Measurements from ENCODE around the gene IRF7. TPM values are rescaled to one million over a fixed set of nuclear protein-coding genes. Genes with fewer than 3 reads are reported as not detected.

Gene IRF7
- total and polyA plus RNA-seq, 2 donors (not counting 3 experiments of a cell fraction or from before 2014, with no cell fraction given): 12.6 to 14.7 TPM

GRCh38 chr11:575996-576768 lies 39.6 kb downstream of the IRF7 start, which contains the start of gene PHRF1:
PHRF1 (plus strand) TSS chr11:576470; CDS start chr11:581513, 5,043 bp downstream.
- H3K9ac ChIP-seq (replicated peaks; ENCODE audit: extremely low read depth, insufficient read depth, low read length): peak within 1 kb of the TSS; percentile 100
- H3K27ac ChIP-seq (ENCODE audit: insufficient read depth, low read depth, low read length): peak within 1 kb of the TSS; percentile 98
- no peaks in the 10 kb centered on the region for H4K20me1 ChIP-seq (replicated peaks; ENCODE audit: control insufficient read depth, extremely low read depth, insufficient read depth, low read length)
- ChIA-PET CTCF (interaction anchor here (0.7 to 1.8 kb wide), 7 partner anchors 12 to 199 kb away, joined by 3 to 7 read pairs (median 4); partner anchors contain the start of gene HRAS), POLR2A (interaction anchor here (0.7 kb wide), 1 partner anchor 172 kb away, joined by 3 read pairs; the partner anchor contains the start of gene TALDO1)
- dilution Hi-C loops (cut with MboI; ENCODE audit: extremely low pct_ligation_motif_present, low sequenced_read_pairs): no loop called here
- no TSS peak for BruUV-seq (replicated peaks)
- peaks cover 8 to 10% of the 10 kb centered on the region in 2 experiments for H3K27me3 ChIP-seq (ENCODE audit: control insufficient read depth in 2 of 2, insufficient read depth in 2 of 2, low read length in 2 of 2)
- intact Hi-C loops (cut with micrococcal nuclease): loop anchor here (5.0 kb wide), 1 partner anchor 36 kb away; no protein-coding TSS in a partner anchor
- H3K4me2 ChIP-seq (ENCODE audit: insufficient read depth, low read length): peak within 1 kb of the TSS; percentile 94
- no peaks in the 10 kb centered on the region for H3K36me3 ChIP-seq (ENCODE audit: control insufficient read depth in 2 of 2, extremely low read depth in 1 of 2, insufficient read depth in 2 of 2, low read length in 2 of 2)
- H3K4me3 ChIP-seq (replicated peaks in 1 of 3; ENCODE audit: insufficient read depth in 1 of 3, low read depth in 1 of 3, low read length in 3 of 3): peak within 1 kb of the TSS; percentile 79 to 98 (median 79)
- H3K79me2 ChIP-seq (ENCODE audit: control insufficient read depth, insufficient read depth, low read length): peaks cover 43% of the 10 kb centered on the region
- TF ChIP-seq FOS (IDR thresholded peaks at IDR 0.05; ENCODE audit: borderline replicate concordance, insufficient read depth, low read length) (no peak), GATA2 (IDR thresholded peaks at IDR 0.05; ENCODE audit: insufficient read depth, insufficient read length, low read depth, low read length) (no peak), EZH2 (IDR thresholded peaks at IDR 0.05; ENCODE audit: borderline replicate concordance, low read depth, low read length, severe bottlenecking) (no peak), JUN (IDR thresholded peaks at IDR 0.05; ENCODE audit: borderline replicate concordance, insufficient read depth, insufficient read length, low read depth) (no peak), MYC (IDR thresholded peaks at IDR 0.05; ENCODE audit: low read depth, low read length) (no peak), POLR2A (IDR thresholded peaks at IDR 0.05; ENCODE audit: low read depth, low read length) (peak; percentile 83), POLR2AphosphoS5 (IDR thresholded peaks at IDR 0.05; ENCODE audit: insufficient read depth, low read depth, low read length) (peak; percentile 89), MAX (IDR thresholded peaks at IDR 0.05; ENCODE audit: insufficient read depth, insufficient read length) (no peak)
- TF ChIP-seq, protein P1, sequence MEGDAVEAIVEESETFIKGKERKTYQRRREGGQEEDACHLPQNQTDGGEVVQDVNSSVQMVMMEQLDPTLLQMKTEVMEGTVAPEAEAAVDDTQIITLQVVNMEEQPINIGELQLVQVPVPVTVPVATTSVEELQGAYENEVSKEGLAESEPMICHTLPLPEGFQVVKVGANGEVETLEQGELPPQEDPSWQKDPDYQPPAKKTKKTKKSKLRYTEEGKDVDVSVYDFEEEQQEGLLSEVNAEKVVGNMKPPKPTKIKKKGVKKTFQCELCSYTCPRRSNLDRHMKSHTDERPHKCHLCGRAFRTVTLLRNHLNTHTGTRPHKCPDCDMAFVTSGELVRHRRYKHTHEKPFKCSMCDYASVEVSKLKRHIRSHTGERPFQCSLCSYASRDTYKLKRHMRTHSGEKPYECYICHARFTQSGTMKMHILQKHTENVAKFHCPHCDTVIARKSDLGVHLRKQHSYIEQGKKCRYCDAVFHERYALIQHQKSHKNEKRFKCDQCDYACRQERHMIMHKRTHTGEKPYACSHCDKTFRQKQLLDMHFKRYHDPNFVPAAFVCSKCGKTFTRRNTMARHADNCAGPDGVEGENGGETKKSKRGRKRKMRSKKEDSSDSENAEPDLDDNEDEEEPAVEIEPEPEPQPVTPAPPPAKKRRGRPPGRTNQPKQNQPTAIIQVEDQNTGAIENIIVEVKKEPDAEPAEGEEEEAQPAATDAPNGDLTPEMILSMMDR (IDR thresholded peaks at IDR 0.05; ENCODE audit: extremely low read depth in 1 of 2, insufficient read depth in 1 of 2, low read depth in 1 of 2, low read length in 2 of 2): no peak
- H2AFZ ChIP-seq (ENCODE audit: low read depth, low read length): peak within 1 kb of the TSS; percentile 98
- FAIRE-seq: peak; percentile 90
- no peaks in the 10 kb centered on the region for H3K9me3 ChIP-seq (replicated peaks; ENCODE audit: control insufficient read depth, insufficient read depth, low read length)
- peak; percentile 92 for DNase-seq (ENCODE audit: low read depth, low spot score)
- peaks cover 14% of the 10 kb centered on the region for H3K4me1 ChIP-seq (ENCODE audit: control insufficient read depth, extremely low read depth, insufficient read depth, low read length)
- no peaks in the 10 kb centered on the region for H3K9me1 ChIP-seq (replicated peaks; ENCODE audit: control insufficient read depth, extremely low read depth, insufficient read depth, low read length)
